WTC11 (cell line): ENCODE measurements around the gene IL20. TPM values are rescaled to one million over a fixed set of nuclear protein-coding genes. Genes with fewer than 3 reads are reported as not detected.
"Not testable (repeated sequence)": the region's sequence is repeated elsewhere in the genome, so short reads cannot be mapped to it uniquely, and the experiment has no call there.

Source experiments
- ATAC-seq: fragments of 200-7000 bp; cut with Tn5 transposase; 2 replicates; pipeline ENCODE4 v1.10.0; 2021; ENCODE audit warnings: mild to moderate bottlenecking, moderate library complexity
- CTCF ChIA-PET: fragments of 300-600 bp; sonication (Branson Sonifier 250); formaldehyde crosslinking; loops from one replicate; lab custom pipeline; 2021; ENCODE audit warnings: antibody characterized with exemption; lab: Charles Lee
- POLR2A ChIA-PET: fragments of 350-600 bp; sonication (Branson Sonifier 250); formaldehyde crosslinking; loops from one replicate; lab custom pipeline; 2021; ENCODE audit warnings: antibody characterized with exemption; lab: Charles Lee
- DNase-seq: peaks from one replicate; pipeline ENCODE4 v3.0.0; 2021; ENCODE audit warnings: low spot score
- H3K27ac Mint-ChIP-seq: 2 replicates; pipeline ENCODE4 v1.8.0; 2021; ENCODE audit warnings: mixed read lengths
- H3K27me3 Mint-ChIP-seq: 2 replicates; pipeline ENCODE4 v1.8.0; 2021; ENCODE audit warnings: low read depth, mild to moderate bottlenecking, moderate library complexity, mixed read lengths
- H3K36me3 Mint-ChIP-seq: 2 replicates; pipeline ENCODE4 v1.8.0; 2021; ENCODE audit warnings: mixed read lengths
- H3K4me1 Mint-ChIP-seq: 2 replicates; pipeline ENCODE4 v1.8.0; 2022; ENCODE audit warnings: mixed read lengths
- H3K4me3 Mint-ChIP-seq: 2 replicates; pipeline ENCODE4 v1.8.0; 2021; ENCODE audit warnings: mild to moderate bottlenecking, moderate library complexity, mixed read lengths
- H3K9me3 Mint-ChIP-seq: 2 replicates; pipeline ENCODE4 v1.8.0; 2021; ENCODE audit warnings: mixed read lengths
- AR ChIP-seq: fragments of 250-450 bp; sonication (Bioruptor Pico); IDR thresholded peaks from 2 replicates; pipeline ENCODE4 v1.9.0; 2021; ENCODE audit warnings: mild to moderate bottlenecking
- ATF6 ChIP-seq: sonication (generic); formaldehyde crosslinking; IDR thresholded peaks from 2 replicates; pipeline ENCODE4 v1.8.1; 2023; ENCODE audit warnings: mild to moderate bottlenecking, missing genetic modification reagents
- CTCF ChIP-seq: fragments of 200-600 bp; IDR thresholded peaks from 2 replicates; pipeline ENCODE4 v1.8.0; 2022; ENCODE audit warnings: antibody characterized with exemption
- E2F1 ChIP-seq: sonication (generic); formaldehyde crosslinking; IDR thresholded peaks from 2 replicates; pipeline ENCODE4 v1.8.0; 2022; ENCODE audit warnings: mild to moderate bottlenecking, missing genetic modification reagents
- EMX1 ChIP-seq: fragments of 250-450 bp; sonication (Bioruptor Pico); IDR thresholded peaks from 2 replicates; pipeline ENCODE4 v1.8.0; 2021; ENCODE audit warnings: mild to moderate bottlenecking
- ESRRA ChIP-seq: sonication (generic); formaldehyde crosslinking; IDR thresholded peaks from 2 replicates; pipeline ENCODE4 v1.8.1; 2022; ENCODE audit warnings: mild to moderate bottlenecking, missing genetic modification reagents, borderline replicate concordance
- FOXJ3 ChIP-seq: sonication (generic); formaldehyde crosslinking; IDR thresholded peaks from 2 replicates; pipeline ENCODE4 v1.9.0; 2021; ENCODE audit warnings: missing genetic modification reagents, mild to moderate bottlenecking, borderline replicate concordance
- GRHL2 ChIP-seq: fragments of 250-450 bp; sonication (Bioruptor Pico); IDR thresholded peaks from 2 replicates; pipeline ENCODE4 v1.8.0; 2022; ENCODE audit warnings: mild to moderate bottlenecking, moderate library complexity; ENCODE audit not compliant: insufficient replicate concordance, severe bottlenecking
- NFE2L1 ChIP-seq: sonication (generic); formaldehyde crosslinking; IDR thresholded peaks from 2 replicates; pipeline ENCODE4 v1.8.1; 2023; ENCODE audit warnings: missing genetic modification reagents
- NR3C1 ChIP-seq: sonication (generic); formaldehyde crosslinking; conservative IDR thresholded peaks from 2 replicates; pipeline ENCODE4 v1.8.1; 2023; ENCODE audit warnings: low read depth, mild to moderate bottlenecking, missing genetic modification reagents
- OVOL2 ChIP-seq: fragments of 250-450 bp; sonication (Bioruptor Pico); IDR thresholded peaks from 2 replicates; pipeline ENCODE4 v1.9.0; 2021; ENCODE audit warnings: mild to moderate bottlenecking, borderline replicate concordance
- PREB ChIP-seq: sonication (generic); formaldehyde crosslinking; IDR thresholded peaks from 2 replicates; pipeline ENCODE4 v1.8.1; 2022; ENCODE audit warnings: mild to moderate bottlenecking, missing genetic modification reagents, moderate library complexity, borderline replicate concordance
- PRRX2 ChIP-seq: fragments of 250-450 bp; sonication (Bioruptor Pico); IDR thresholded peaks from 2 replicates; pipeline ENCODE4 v1.8.0; 2021; ENCODE audit warnings: mild to moderate bottlenecking
- RORB ChIP-seq: fragments of 250-450 bp; sonication (Bioruptor Pico); IDR thresholded peaks from 2 replicates; pipeline ENCODE4 v1.9.0; 2021; ENCODE audit warnings: mild to moderate bottlenecking
- SP1 ChIP-seq: sonication (generic); formaldehyde crosslinking; conservative IDR thresholded peaks from 2 replicates; pipeline ENCODE4 v1.8.1; 2022; ENCODE audit warnings: missing genetic modification reagents
- ZMAT4 ChIP-seq: fragments of 250-450 bp; sonication (Bioruptor Pico); IDR thresholded peaks from 2 replicates; pipeline ENCODE4 v1.9.0; 2021; ENCODE audit warnings: mild to moderate bottlenecking
- ZNF423 ChIP-seq: fragments of 250-450 bp; sonication (Bioruptor Pico); IDR thresholded peaks from 2 replicates; pipeline ENCODE4 v2.1.2; 2022; ENCODE audit warnings: mild to moderate bottlenecking, moderate library complexity
- ZNF671 ChIP-seq: fragments of 250-450 bp; sonication (Bioruptor Pico); IDR thresholded peaks from 2 replicates; pipeline ENCODE4 v1.8.0; 2021; ENCODE audit warnings: mild to moderate bottlenecking
- total RNA-seq: library from RNA; stranded (reverse); gene quantifications from 3 replicates; pipeline ENCODE4 v1.2.3, GENCODE V29; 2021

IL20 gene
- total RNA-seq, 1 experiment from 2014 or later = not detected

- no peak for ATAC-seq
- H3K36me3 Mint-ChIP-seq = no peaks in the 10 kb centered on the region
- H3K9me3 Mint-ChIP-seq = peaks cover 40% of the 10 kb centered on the region
- no peak overlapping the region for H3K27ac Mint-ChIP-seq
- H3K27me3 Mint-ChIP-seq = peaks cover 15% of the 10 kb centered on the region
- ChIA-PET CTCF (no interaction called here), POLR2A (no interaction called here)
- no peak overlapping the region for H3K4me3 Mint-ChIP-seq
- TF ChIP-seq E2F1 (no peak), FOXJ3 (no peak), EMX1 (no peak), NFE2L1 (CRISPR knock-in tag) (no peak)
- no peak for DNase-seq
- H3K4me1 Mint-ChIP-seq = peaks cover 2% of the 10 kb centered on the region; the same call in 1 of the 2 replicates
Measured at GRCh38 chr1:206851341-206852010, 13.9 kb upstream of the IL20 start.

GRCh38 chr1:206852662-206853061, 12.8 kb upstream of the IL20 start:
- ATAC-seq, CTCF ChIA-PET, H3K36me3 Mint-ChIP-seq, H3K27ac Mint-ChIP-seq, H3K4me3 Mint-ChIP-seq, POLR2A ChIA-PET, H3K4me1 Mint-ChIP-seq, DNase-seq: not testable (repeated sequence)
- H3K27me3 Mint-ChIP-seq = peaks cover 15% of the 10 kb centered on the region
- peaks cover 40% of the 10 kb centered on the region for H3K9me3 Mint-ChIP-seq

GRCh38 chr1:206853696-206854095, 11.7 kb upstream of the IL20 start:
- H3K4me3 Mint-ChIP-seq, CTCF ChIA-PET: not testable (repeated sequence)

GRCh38 chr1:206854401-206855129, 10.9 kb upstream of the IL20 start:
- Mint-ChIP-seq H3K27ac (no peak overlapping the region), H3K4me1 (peaks cover 2% of the 10 kb centered on the region; the same call in 1 of the 2 replicates), H3K4me3 (no peak overlapping the region), H3K9me3 (peaks cover 40% of the 10 kb centered on the region), H3K36me3 (no peaks in the 10 kb centered on the region), H3K27me3 (peaks cover 17% of the 10 kb centered on the region)
- ATAC-seq (no peak), DNase-seq (no peak)
- CTCF ChIA-PET = interaction anchor here (0.6 to 3.3 kb wide), 2 partner anchors 58 to 178 kb away, joined by 3 to 13 read pairs; partner anchors contain the start of gene C1orf116
- POLR2A ChIA-PET = interaction anchor here (0.7 to 1.5 kb wide), 2 partner anchors 19 to 42 kb away, joined by 4 to 9 read pairs; no protein-coding TSS in a partner anchor
- TF ChIP-seq OVOL2 (CRISPR knock-in tag) (no peak), ATF6 (CRISPR knock-in tag) (no peak), CTCF (no peak), NR3C1 (no peak), GRHL2 (CRISPR knock-in tag) (no peak), ESRRA (CRISPR knock-in tag) (no peak), PRRX2 (CRISPR knock-in tag) (no peak), ZNF671 (CRISPR knock-in tag) (no peak), RORB (CRISPR knock-in tag) (no peak), AR (CRISPR knock-in tag) (no peak), ZMAT4 (CRISPR knock-in tag) (no peak), ZNF423 (no peak), PREB (CRISPR knock-in tag) (no peak), SP1 (no peak)

More at GRCh38 chr1:206853696-206854095, 11.7 kb upstream of the IL20 start:
- DNase-seq, ATAC-seq, H3K4me1 Mint-ChIP-seq, H3K27ac Mint-ChIP-seq, H3K36me3 Mint-ChIP-seq, POLR2A ChIA-PET: not testable (repeated sequence)
- H3K27me3 Mint-ChIP-seq = peaks cover 15% of the 10 kb centered on the region
- peaks cover 40% of the 10 kb centered on the region for H3K9me3 Mint-ChIP-seq
